Erythroblast (primary cell): Measurements from ENCODE around the gene MSI2.

ENCODE experiments used
- GATA1 ChIP-seq: IDR thresholded peaks from 2 replicates; pipeline ENCODE4 v1.6.1; 2011; ENCODE audit warnings: low read depth, mild to moderate bottlenecking, control low read depth, low read length, moderate library complexity
- POLR2A ChIP-seq: IDR thresholded peaks from 2 replicates; pipeline ENCODE4 v1.6.1; 2011; ENCODE audit warnings: mild to moderate bottlenecking, low read length

DNA sequence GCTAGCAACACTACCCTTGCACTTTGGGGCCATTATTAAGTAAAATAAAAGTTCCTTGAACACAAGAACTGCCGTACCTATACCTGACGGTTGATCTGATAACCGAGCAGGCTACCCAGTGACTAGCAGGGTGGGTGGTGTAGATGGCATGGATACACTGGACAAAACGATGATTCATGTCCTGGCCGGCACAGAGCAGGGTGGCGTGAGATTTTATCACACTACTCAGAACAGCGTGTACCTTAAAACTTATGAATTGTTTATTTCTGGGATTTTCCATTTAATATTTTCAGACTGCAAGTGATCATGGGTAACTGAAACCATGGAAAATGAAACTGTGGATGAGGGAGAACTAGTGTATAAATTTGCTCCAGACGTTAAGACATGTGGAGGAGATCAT lies 41.0 kb upstream of the MSI2 start:
- TF ChIP-seq POLR2A (no peak), GATA1 (no peak)
